ENCODE results near the gene RICTOR.
A peak's percentile ranks its signal among the peaks of the same experiment; 100 is the strongest.

RICTOR gene

DNA sequence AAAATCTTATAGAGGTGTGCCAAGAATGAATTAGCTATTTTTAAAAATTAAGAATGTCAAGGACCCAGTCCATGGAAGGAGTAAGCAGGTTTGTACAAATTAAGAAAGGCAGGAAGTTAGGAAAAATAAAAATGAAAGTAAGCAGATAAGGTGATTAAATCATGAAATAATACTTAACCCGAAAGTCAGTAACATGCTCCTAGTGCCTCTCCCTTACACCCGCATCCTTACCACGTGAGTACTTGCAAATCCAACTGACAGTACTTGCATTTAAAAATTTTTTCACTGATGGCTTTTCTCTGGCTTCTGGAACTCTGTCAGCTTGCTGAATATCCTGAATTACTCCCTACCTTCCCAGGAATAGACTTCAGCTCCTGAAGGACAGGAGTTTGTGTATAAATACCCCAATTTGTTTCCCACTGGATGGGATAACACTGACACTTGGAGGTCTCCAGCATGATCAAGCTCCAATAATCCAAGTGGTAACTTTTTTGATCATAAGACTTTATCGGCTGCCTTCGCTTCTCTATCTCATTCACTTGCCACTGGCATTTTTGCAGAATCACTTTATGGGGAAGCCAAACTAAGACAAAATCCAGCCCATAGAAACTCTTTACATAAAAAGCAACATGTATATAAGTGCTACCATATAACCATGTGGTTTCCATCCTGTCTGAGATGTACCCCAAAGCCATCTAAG, 41.6 kb upstream of the RICTOR start:
- peak overlapping the region; percentile 60 for H2AFZ ChIP-seq (ENCODE audit: low read length, unreplicated experiment)
- no peaks in the 10 kb centered on the region for H3K79me2 ChIP-seq (ENCODE audit: control insufficient read depth, insufficient read depth, low read length, unreplicated experiment)

DNA sequence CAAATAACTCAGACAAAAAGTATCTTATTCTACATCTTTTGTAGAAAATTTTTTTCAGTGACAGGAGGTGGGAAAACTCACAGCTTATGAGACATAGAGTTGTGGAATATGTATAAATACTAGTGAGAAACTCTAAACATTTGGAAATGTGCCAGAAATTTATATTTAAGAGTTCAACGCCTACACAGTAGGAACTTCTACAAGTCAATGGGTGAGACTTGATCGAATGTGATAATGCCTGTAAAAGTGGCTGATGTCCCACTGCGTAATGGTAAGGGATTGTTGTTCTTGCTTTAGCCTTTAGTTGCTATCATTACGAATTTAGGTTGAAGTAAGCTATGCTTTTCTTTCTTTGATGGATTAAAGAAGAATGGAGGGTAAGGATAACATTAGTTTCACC, 40.0 kb upstream of the RICTOR start:
- no peaks in the 10 kb centered on the region for H3K79me2 ChIP-seq (ENCODE audit: control insufficient read depth, insufficient read depth, low read length, unreplicated experiment)
- H3K4me1 ChIP-seq (ENCODE audit: control insufficient read depth, insufficient read depth, low read length, unreplicated experiment): peaks cover 21% of the 10 kb centered on the region
- no peak overlapping the region for H3K27ac ChIP-seq (ENCODE audit: low read depth, low read length)
- H3K27me3 ChIP-seq (ENCODE audit: insufficient read depth, low read length): no peaks in the 10 kb centered on the region
- no peak overlapping the region for H2AFZ ChIP-seq (ENCODE audit: low read length, unreplicated experiment)
- H3K36me3 ChIP-seq (ENCODE audit: insufficient read depth, low read length): no peaks in the 10 kb centered on the region
- H3K4me3 ChIP-seq (ENCODE audit: low read depth, low read length): no peak overlapping the region

More for the DNA sequence above, 41.6 kb upstream of the RICTOR start:
- Histone ChIP-seq H3K27ac (ENCODE audit: low read depth, low read length) (no peak overlapping the region), H3K4me3 (ENCODE audit: low read depth, low read length) (peak overlapping the region; percentile 20; the same call in 1 of the 2 replicates), H3K27me3 (ENCODE audit: insufficient read depth, low read length) (no peaks in the 10 kb centered on the region), H3K36me3 (ENCODE audit: insufficient read depth, low read length) (no peaks in the 10 kb centered on the region), H3K4me1 (ENCODE audit: control insufficient read depth, insufficient read depth, low read length, unreplicated experiment) (peaks cover 21% of the 10 kb centered on the region)

- Histone ChIP-seq H3K27me3 (ENCODE audit: insufficient read depth, low read length) (no peaks in the 10 kb centered on the region), H3K4me3 (ENCODE audit: low read depth, low read length) (no peak overlapping the region), H3K4me1 (ENCODE audit: control insufficient read depth, insufficient read depth, low read length, unreplicated experiment) (peaks cover 21% of the 10 kb centered on the region), H3K27ac (ENCODE audit: low read depth, low read length) (no peak overlapping the region), H3K36me3 (ENCODE audit: insufficient read depth, low read length) (no peaks in the 10 kb centered on the region), H2AFZ (ENCODE audit: low read length, unreplicated experiment) (no peak overlapping the region), H3K79me2 (ENCODE audit: control insufficient read depth, insufficient read depth, low read length, unreplicated experiment) (no peaks in the 10 kb centered on the region)
Observed at GRCh38 chr5:39113354-39113953, 39.3 kb upstream of the RICTOR start.

GRCh38 chr5:39109606-39110005, 35.4 kb upstream of the RICTOR start:
- Histone ChIP-seq H2AFZ (ENCODE audit: low read length, unreplicated experiment) (no peak overlapping the region), H3K4me3 (ENCODE audit: low read depth, low read length) (no peak overlapping the region), H3K4me1 (ENCODE audit: control insufficient read depth, insufficient read depth, low read length, unreplicated experiment) (peaks cover 18% of the 10 kb centered on the region), H3K36me3 (ENCODE audit: insufficient read depth, low read length) (no peaks in the 10 kb centered on the region), H3K79me2 (ENCODE audit: control insufficient read depth, insufficient read depth, low read length, unreplicated experiment) (no peaks in the 10 kb centered on the region), H3K27me3 (ENCODE audit: insufficient read depth, low read length) (no peaks in the 10 kb centered on the region), H3K27ac (ENCODE audit: low read depth, low read length) (no peak overlapping the region)

- H3K4me1 ChIP-seq (ENCODE audit: control insufficient read depth, insufficient read depth, low read length, unreplicated experiment): peaks cover 25% of the 10 kb centered on the region
- no peaks in the 10 kb centered on the region for H3K36me3 ChIP-seq (ENCODE audit: insufficient read depth, low read length)
- H3K4me3 ChIP-seq (ENCODE audit: low read depth, low read length): no peak overlapping the region
- no peak overlapping the region for H3K27ac ChIP-seq (ENCODE audit: low read depth, low read length)
- no peaks in the 10 kb centered on the region for H3K79me2 ChIP-seq (ENCODE audit: control insufficient read depth, insufficient read depth, low read length, unreplicated experiment)
- no peak overlapping the region for H2AFZ ChIP-seq (ENCODE audit: low read length, unreplicated experiment)
- no peaks in the 10 kb centered on the region for H3K27me3 ChIP-seq (ENCODE audit: insufficient read depth, low read length)
Observed at GRCh38 chr5:39108987-39109386, 34.8 kb upstream of the RICTOR start.

DNA sequence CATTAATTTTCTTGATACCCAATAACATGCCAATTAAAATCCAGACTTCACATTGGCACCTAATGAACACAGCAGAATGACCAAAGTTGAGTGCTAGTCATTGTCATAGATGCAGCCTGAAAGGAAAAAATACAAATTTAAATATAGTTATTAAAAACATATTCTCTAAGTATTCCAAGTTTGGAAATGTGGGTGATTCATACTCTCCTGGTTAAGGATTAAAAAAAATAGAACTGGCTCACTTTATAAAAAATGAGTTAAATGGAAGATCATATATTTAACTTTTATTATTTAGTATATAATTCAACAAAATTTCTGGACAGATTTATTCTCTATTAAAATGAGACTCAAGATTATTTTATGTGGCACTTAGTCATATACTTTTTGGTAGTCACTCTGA, 33.2 kb upstream of the RICTOR start:
- no peak overlapping the region for H3K27ac ChIP-seq (ENCODE audit: low read depth, low read length)
- no peaks in the 10 kb centered on the region for H3K27me3 ChIP-seq (ENCODE audit: insufficient read depth, low read length)
- H3K4me1 ChIP-seq (ENCODE audit: control insufficient read depth, insufficient read depth, low read length, unreplicated experiment): peaks cover 40% of the 10 kb centered on the region
- H2AFZ ChIP-seq (ENCODE audit: low read length, unreplicated experiment): no peak overlapping the region
- no peak overlapping the region for H3K4me3 ChIP-seq (ENCODE audit: low read depth, low read length)
- no peaks in the 10 kb centered on the region for H3K36me3 ChIP-seq (ENCODE audit: insufficient read depth, low read length)
- no peaks in the 10 kb centered on the region for H3K79me2 ChIP-seq (ENCODE audit: control insufficient read depth, insufficient read depth, low read length, unreplicated experiment)

GRCh38 chr5:39106322-39106721, 32.1 kb upstream of the RICTOR start:
- peaks cover 50% of the 10 kb centered on the region for H3K4me1 ChIP-seq (ENCODE audit: control insufficient read depth, insufficient read depth, low read length, unreplicated experiment)

GRCh38 chr5:39104221-39104620, 30.0 kb upstream of the RICTOR start:
- Histone ChIP-seq H3K36me3 (ENCODE audit: insufficient read depth, low read length) (no peaks in the 10 kb centered on the region), H3K27ac (ENCODE audit: low read depth, low read length) (peak overlapping the region; percentile 100)

More at GRCh38 chr5:39106322-39106721, 32.1 kb upstream of the RICTOR start:
- Histone ChIP-seq H3K36me3 (ENCODE audit: insufficient read depth, low read length) (no peaks in the 10 kb centered on the region), H3K27ac (ENCODE audit: low read depth, low read length) (no peak overlapping the region), H3K79me2 (ENCODE audit: control insufficient read depth, insufficient read depth, low read length, unreplicated experiment) (no peaks in the 10 kb centered on the region), H2AFZ (ENCODE audit: low read length, unreplicated experiment) (peak overlapping the region; percentile 97), H3K27me3 (ENCODE audit: insufficient read depth, low read length) (no peaks in the 10 kb centered on the region), H3K4me3 (ENCODE audit: low read depth, low read length) (peak overlapping the region; percentile 61)

GRCh38 chr5:39102684-39103155, 28.5 kb upstream of the RICTOR start:
- Histone ChIP-seq H3K79me2 (ENCODE audit: control insufficient read depth, insufficient read depth, low read length, unreplicated experiment) (no peaks in the 10 kb centered on the region), H2AFZ (ENCODE audit: low read length, unreplicated experiment) (no peak overlapping the region), H3K4me1 (ENCODE audit: control insufficient read depth, insufficient read depth, low read length, unreplicated experiment) (peaks cover 67% of the 10 kb centered on the region), H3K36me3 (ENCODE audit: insufficient read depth, low read length) (no peaks in the 10 kb centered on the region), H3K4me3 (ENCODE audit: low read depth, low read length) (peak overlapping the region; percentile 39), H3K27ac (ENCODE audit: low read depth, low read length) (peak overlapping the region; percentile 100), H3K27me3 (ENCODE audit: insufficient read depth, low read length) (no peaks in the 10 kb centered on the region)

More at GRCh38 chr5:39104221-39104620, 30.0 kb upstream of the RICTOR start:
- Histone ChIP-seq H3K4me1 (ENCODE audit: control insufficient read depth, insufficient read depth, low read length, unreplicated experiment) (peaks cover 69% of the 10 kb centered on the region), H3K79me2 (ENCODE audit: control insufficient read depth, insufficient read depth, low read length, unreplicated experiment) (no peaks in the 10 kb centered on the region), H3K27me3 (ENCODE audit: insufficient read depth, low read length) (no peaks in the 10 kb centered on the region), H2AFZ (ENCODE audit: low read length, unreplicated experiment) (peak overlapping the region; percentile 26), H3K4me3 (ENCODE audit: low read depth, low read length) (no peak overlapping the region)

DNA sequence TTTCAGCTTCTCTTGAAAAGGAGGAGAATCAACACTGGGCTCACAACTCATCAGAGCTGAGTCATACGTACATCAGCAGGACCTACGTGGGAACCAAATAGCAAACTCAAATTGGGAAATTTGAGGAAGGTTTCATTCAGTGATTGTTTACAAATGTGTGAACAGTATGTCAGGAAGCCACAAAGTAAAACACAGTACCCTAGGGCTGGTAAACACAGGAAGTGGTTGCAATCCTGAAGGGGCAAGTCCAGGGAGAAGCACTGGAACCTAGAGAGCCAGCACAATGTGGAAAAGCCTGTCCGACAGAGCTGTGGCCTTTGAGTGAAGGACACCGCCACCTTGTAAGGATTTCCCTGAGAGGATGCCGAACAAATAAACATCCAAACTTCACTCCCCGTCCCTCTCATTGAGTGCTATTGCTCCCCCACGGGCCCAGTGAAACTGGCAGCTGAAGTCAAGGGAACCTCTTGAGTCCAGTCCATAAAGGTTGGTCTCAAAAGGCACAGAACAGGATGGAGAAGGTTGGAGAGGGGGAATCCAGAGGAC, 26.7 kb upstream of the RICTOR start:
- H3K4me1 ChIP-seq (ENCODE audit: control insufficient read depth, insufficient read depth, low read length, unreplicated experiment): peaks cover 55% of the 10 kb centered on the region
- H3K79me2 ChIP-seq (ENCODE audit: control insufficient read depth, insufficient read depth, low read length, unreplicated experiment): no peaks in the 10 kb centered on the region
- H3K4me3 ChIP-seq (ENCODE audit: low read depth, low read length): peak overlapping the region; percentile 40; the same call in 1 of the 2 replicates
- H3K27ac ChIP-seq (ENCODE audit: low read depth, low read length): peak overlapping the region; percentile 100
- H3K36me3 ChIP-seq (ENCODE audit: insufficient read depth, low read length): no peaks in the 10 kb centered on the region
- peak overlapping the region; percentile 36 for H2AFZ ChIP-seq (ENCODE audit: low read length, unreplicated experiment)
- H3K27me3 ChIP-seq (ENCODE audit: insufficient read depth, low read length): no peaks in the 10 kb centered on the region
